Small intestine (tissue), 7 donors: ENCODE data around the gene IMP3. TPM values are rescaled to one million over a fixed set of nuclear protein-coding genes. Genes with fewer than 3 reads are reported as not detected.

Experiments used
- DNase-seq, 2 donors: peaks; one replicate each; pipeline versions ENCODE4 v3.0.0 to v3.0.0-alpha.2; 2013
- FAIRE-seq: peaks from 2 replicates; lab custom pipeline; 2012; peaks lifted over from hg19 to GRCh38; lab: Jason Lieb, UNC
- H3K27ac ChIP-seq, 3 donors: one replicate each; pipeline ENCODE4 v1.5.1; 2013; ENCODE audit warnings: low read length in 2 of 3, mild to moderate bottlenecking in 2 of 3, control low read depth in 1 of 3, inconsistent platforms in 1 of 3, low read depth in 1 of 3, moderate library complexity in 1 of 3
- H3K27me3 ChIP-seq, 3 donors: one replicate each; pipeline ENCODE4 v1.6.1; 2013; ENCODE audit warnings: low read length in 3 of 3, inconsistent platforms in 1 of 3; ENCODE audit not compliant: control insufficient read depth in 3 of 3, insufficient read depth in 3 of 3
- H3K36me3 ChIP-seq, 3 donors: one replicate each; pipeline ENCODE4 v1.6.1; 2013; ENCODE audit warnings: low read length in 3 of 3, inconsistent platforms in 1 of 3, low read depth in 1 of 3, mild to moderate bottlenecking in 1 of 3, moderate library complexity in 1 of 3; ENCODE audit not compliant: control insufficient read depth in 3 of 3, insufficient read depth in 2 of 3
- H3K4me1 ChIP-seq, 3 donors: one replicate each; pipeline ENCODE4 v1.6.1; 2013; ENCODE audit warnings: low read length in 2 of 3, inconsistent platforms in 1 of 3, low read depth in 1 of 3, mild to moderate bottlenecking in 1 of 3, moderate library complexity in 1 of 3; ENCODE audit not compliant: control insufficient read depth in 3 of 3, insufficient read depth in 2 of 3
- H3K4me3 ChIP-seq, 3 donors: one replicate each; pipeline ENCODE4 v1.5.1; 2013; ENCODE audit warnings: low read length in 3 of 3, control low read depth in 1 of 3, inconsistent platforms in 1 of 3, low read depth in 1 of 3, mild to moderate bottlenecking in 1 of 3, moderate library complexity in 1 of 3
- H3K9me3 ChIP-seq, 2 donors: one replicate each; pipeline ENCODE4 v1.6.1; 2013; ENCODE audit warnings: low read depth in 1 of 2, low read length in 1 of 2; ENCODE audit not compliant: control insufficient read depth in 2 of 2, insufficient read depth in 1 of 2
- WGBS, 3 donors: extraction: QIAGEN DNeasy Blood & Tissue Kit; methylation state at CpG; one replicate each; pipeline ENCODE4 v1.1.7; 2013; 5-methylcytosine and 5-hydroxymethylcytosine counted together
- polyA plus RNA-seq, 4 donors: library from polyadenylated mRNA; stranded (reverse) in 3 of 4; unstranded in 1 of 4; fragments of 200-250 nt in 3 of 4; fragments of 120-200 nt in 1 of 4; gene quantifications; one replicate each; pipeline versions ENCODE4 v1.2.1 to v1.2.3, GENCODE V29; 2013
- donor health status: healthy with polysubstance abuse.
- donor health status: control.
- donor health status: control.
- donor health status: Bipolar disorder and iron deficiency.
- donor health status: healthy.

The IMP3 gene
- polyA plus RNA-seq, 4 donors, result 76.2 to 139 (median 93.2) TPM

GRCh38 chr15:75649848-75650247 lies 9.8 kb upstream of the IMP3 start:
- no peaks in the 10 kb centered on the region for H3K27me3 ChIP-seq
- peaks cover 0 to 53% (median 0%) of the 10 kb centered on the region in 3 donors for H3K36me3 ChIP-seq
- no peaks in the 10 kb centered on the region for H3K9me3 ChIP-seq
- FAIRE-seq (no peak), DNase-seq (no peak)
- H3K27ac ChIP-seq, result no peak overlapping the region
- peaks cover 4 to 58% (median 17%) of the 10 kb centered on the region in 3 donors for H3K4me1 ChIP-seq
- peak overlapping the region in 1 of 3 donors; percentile 5 for H3K4me3 ChIP-seq
- WGBS, 3 donors, result 90% methylated on average over 18 of the region's 18 CpGs

GRCh38 chr15:75649045-75649761 lies 9.2 kb upstream of the IMP3 start:
- Histone ChIP-seq H3K4me1 (peaks cover 4 to 53% (median 17%) of the 10 kb centered on the region in 3 donors), H3K27me3 (no peaks in the 10 kb centered on the region), H3K4me3 (peak overlapping the region in 2 of 3 donors; percentile 86 to 92), H3K9me3 (no peaks in the 10 kb centered on the region), H3K36me3 (peaks cover 0 to 48% (median 0%) of the 10 kb centered on the region in 3 donors), H3K27ac (peak overlapping the region in 2 of 3 donors; percentile 89 to 93)
- WGBS, 3 donors, result 67 to 76% (median 74%) methylated on average over 18 to 19 of the region's 19 CpGs
- no peak for DNase-seq
- FAIRE-seq, result no peak

GRCh38 chr15:75648156-75649000 lies 8.4 kb upstream of the IMP3 start:
- Histone ChIP-seq H3K9me3 (no peaks in the 10 kb centered on the region), H3K4me1 (peaks cover 4 to 53% (median 17%) of the 10 kb centered on the region in 3 donors), H3K27ac (peak overlapping the region; percentile 87 to 93 (median 89)), H3K4me3 (peak overlapping the region; percentile 69 to 92 (median 86)), H3K27me3 (no peaks in the 10 kb centered on the region), H3K36me3 (peaks cover 0 to 43% (median 0%) of the 10 kb centered on the region in 3 donors)
- peak in 1 of 2 donors; percentile 47 for DNase-seq
- 4 to 8% (median 7%) methylated on average over 33 to 34 of the region's 34 CpGs for WGBS, 3 donors
- no peak for FAIRE-seq

- Histone ChIP-seq H3K4me3 (peak within 1 kb of the TSS; percentile 69 to 92 (median 86)), H3K27me3 (no peaks in the 10 kb centered on the region), H3K9me3 (no peaks in the 10 kb centered on the region), H3K36me3 (peaks cover 0 to 36% (median 0%) of the 10 kb centered on the region in 3 donors), H3K4me1 (peaks cover 4 to 50% (median 17%) of the 10 kb centered on the region in 3 donors), H3K27ac (peak within 1 kb of the TSS; percentile 87 to 93 (median 89))
- no peak for FAIRE-seq
- DNase-seq, result peak; percentile 85 to 91
- WGBS, 3 donors, result 0% methylated on average over 45 to 76 of the region's 76 CpGs
These were observed 7.5 kb upstream of the IMP3 start, which contains the start of gene SNX33 for GRCh38 chr15:75647370-75648155. Gene SNX33, plus strand, starts transcription at chr15:75647912. Its CDS starts 1,191 bp downstream, at chr15:75649103.

GRCh38 chr15:75646944-75647364 lies 6.9 kb upstream of the IMP3 start:
- H3K27ac ChIP-seq, result peak overlapping the region; percentile 87 to 93 (median 89)
- peak overlapping the region; percentile 69 to 92 (median 86) for H3K4me3 ChIP-seq
- no peaks in the 10 kb centered on the region for H3K9me3 ChIP-seq
- DNase-seq (peak; percentile 56 to 78), FAIRE-seq (no peak)
- peaks cover 0 to 30% (median 0%) of the 10 kb centered on the region in 3 donors for H3K36me3 ChIP-seq
- no peaks in the 10 kb centered on the region for H3K27me3 ChIP-seq
- WGBS, 3 donors, result 1 to 4% (median 2%) methylated on average over 26 of the region's 26 CpGs
- peaks cover 4 to 44% (median 13%) of the 10 kb centered on the region in 3 donors for H3K4me1 ChIP-seq

- peak overlapping the region in 2 of 3 donors; percentile 86 to 92 for H3K4me3 ChIP-seq
- no peaks in the 10 kb centered on the region for H3K27me3 ChIP-seq
- H3K36me3 ChIP-seq, result peaks cover 0 to 24% (median 0%) of the 10 kb centered on the region in 3 donors
- FAIRE-seq, result no peak
- 29 to 40% (median 36%) methylated on average over 5 of the region's 5 CpGs for WGBS, 3 donors
- peaks cover 4 to 38% (median 13%) of the 10 kb centered on the region in 3 donors for H3K4me1 ChIP-seq
- H3K27ac ChIP-seq, result peak overlapping the region; percentile 87 to 93 (median 89)
- H3K9me3 ChIP-seq, result no peaks in the 10 kb centered on the region
- DNase-seq, result no peak
These were observed 6.3 kb upstream of the IMP3 start for GRCh38 chr15:75646112-75646943.

GRCh38 chr15:75644376-75644775 lies 4.4 kb upstream of the IMP3 start:
- H3K4me1 ChIP-seq, result peaks cover 0 to 30% (median 4%) of the 10 kb centered on the region in 3 donors
- FAIRE-seq, result no peak
- no peak overlapping the region for H3K4me3 ChIP-seq
- no peaks in the 10 kb centered on the region for H3K9me3 ChIP-seq
- 78 to 84% (median 80%) methylated on average over 2 of the region's 2 CpGs for WGBS, 3 donors
- H3K36me3 ChIP-seq, result peaks cover 0 to 5% (median 0%) of the 10 kb centered on the region in 3 donors
- no peaks in the 10 kb centered on the region for H3K27me3 ChIP-seq
- no peak overlapping the region for H3K27ac ChIP-seq
- no peak for DNase-seq
